Cardiac fibroblast (primary cell): ENCODE data around the gene TLR1.
A peak's percentile ranks its signal among the peaks of the same experiment; 100 is the strongest.

ENCODE experiments used
- DNase-seq, 2 donors: peaks; one replicate each; pipeline versions ENCODE4 v3.0.0 to v3.0.0-alpha.2; 2010; ENCODE audit warnings: low read depth in 2 of 2
- H3K4me3 ChIP-seq, 2 donors: replicated peaks in 1 of 2; 1 replicate in 1 of 2; 2 replicates in 1 of 2; pipeline ENCODE4 v1.5.1; 2011; ENCODE audit warnings: low read depth in 2 of 2, low read length in 2 of 2, mild to moderate bottlenecking in 2 of 2, moderate library complexity in 1 of 2
- CTCF ChIP-seq: IDR thresholded peaks from one replicate; pipeline ENCODE4 v1.5.1; 2011; ENCODE audit warnings: low read depth, mild to moderate bottlenecking, low read length, inconsistent platforms

The TLR1 gene

GRCh38 chr4:38765382-38765781 is 39.2 kb downstream of the TLR1 start:
- DNase-seq: peak in 1 of 2 donors; percentile 63
- no peak for TF ChIP-seq CTCF
- no peak overlapping the region for H3K4me3 ChIP-seq

DNA sequence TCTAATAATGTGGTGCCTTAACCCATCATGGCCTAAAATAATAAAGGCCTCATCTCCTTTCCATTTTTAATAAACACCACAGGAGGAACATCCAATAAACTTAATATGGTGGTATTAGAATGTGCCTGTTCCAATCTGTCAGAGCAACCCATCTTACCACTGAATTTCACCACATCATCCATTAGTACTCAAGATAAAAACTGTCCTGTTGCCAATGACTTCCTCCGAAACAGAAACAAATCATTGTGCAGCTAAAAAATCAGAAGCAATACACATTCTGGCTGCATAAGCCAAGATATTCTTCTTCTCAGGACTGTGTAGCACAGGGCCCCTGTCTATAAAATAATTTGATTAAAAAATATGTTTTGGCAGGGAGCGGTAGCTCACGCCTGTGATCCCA is 40.3 kb downstream of the TLR1 start:
- TF ChIP-seq CTCF: no peak
- DNase-seq: no peak
- H3K4me3 ChIP-seq: no peak overlapping the region

GRCh38 chr4:38762560-38762959 is 42.0 kb downstream of the TLR1 start:
- no peak overlapping the region for H3K4me3 ChIP-seq
- no peak for TF ChIP-seq CTCF
- DNase-seq: no peak

GRCh38 chr4:38759790-38760122 is 44.8 kb downstream of the TLR1 start:
- no peak for DNase-seq
- TF ChIP-seq CTCF: no peak

GRCh38 chr4:38759113-38759789 is 45.3 kb downstream of the TLR1 start:
- DNase-seq: peak; percentile 81 to 84
- no peak overlapping the region for H3K4me3 ChIP-seq
- peak; percentile 53 for TF ChIP-seq CTCF

More at GRCh38 chr4:38759790-38760122, 44.8 kb downstream of the TLR1 start:
- no peak overlapping the region for H3K4me3 ChIP-seq

DNA sequence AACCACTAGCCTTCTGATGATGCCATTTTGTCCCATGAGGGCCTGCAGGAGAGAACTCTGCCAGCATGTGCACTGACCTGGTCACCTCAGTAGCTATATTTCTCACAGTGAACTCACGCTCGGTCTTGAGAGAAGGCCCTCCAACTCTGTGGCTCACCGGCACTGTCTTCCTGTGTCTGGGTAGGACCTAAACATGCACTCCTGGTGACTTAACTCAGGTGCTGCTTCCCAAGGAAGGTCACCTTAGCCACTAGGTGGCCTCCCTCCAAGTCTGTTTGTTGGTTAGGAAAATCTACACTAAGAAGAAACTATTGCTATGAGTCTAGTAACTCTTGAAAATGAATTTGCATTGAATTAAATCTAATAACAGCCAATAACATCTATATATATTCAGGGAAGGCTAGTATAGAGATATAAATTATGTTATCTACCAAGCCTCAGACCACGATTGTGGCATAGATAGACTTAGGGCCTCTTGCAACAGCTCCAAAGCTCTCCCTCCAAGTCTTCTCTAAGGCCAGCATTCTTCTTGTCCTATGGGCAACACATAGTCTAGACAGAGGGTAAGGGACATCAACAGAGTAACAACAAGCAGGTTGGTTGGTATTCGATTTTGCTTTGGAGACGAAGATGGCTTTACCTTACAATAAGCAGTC is 46.5 kb downstream of the TLR1 start:
- no peak for TF ChIP-seq CTCF
- peak in 1 of 2 donors; percentile 9 for DNase-seq
- H3K4me3 ChIP-seq: no peak overlapping the region
